Mucosa of descending colon (tissue), 3 donors: ENCODE measurements around the gene PCDHGA7. TPM values are rescaled to one million over a fixed set of nuclear protein-coding genes. Genes with fewer than 3 reads are reported as not detected.
A peak's percentile ranks its signal among the peaks of the same experiment; 100 is the strongest.

ENCODE experiments used
- ATAC-seq: fragments of 200-7000 bp; cut with Tn5 transposase; one replicate; pipeline ENCODE4 v1.9.1; 2020; ENCODE audit warnings: mild to moderate bottlenecking, moderate library complexity
- DNase-seq, 3 donors: peaks; one replicate each; pipeline ENCODE4 v3.0.0-alpha.2; 2020
- H3K36me3 ChIP-seq: fragments of 200-600 bp; one replicate; pipeline ENCODE4 v1.8.0; 2021; ENCODE audit warnings: low read depth, mild to moderate bottlenecking
- H3K4me1 ChIP-seq: fragments of 200-600 bp; one replicate; pipeline ENCODE4 v1.8.0; 2021; ENCODE audit warnings: low read depth, mild to moderate bottlenecking
- H3K4me3 ChIP-seq: fragments of 200-600 bp; one replicate; pipeline ENCODE4 v1.8.0; 2021; ENCODE audit warnings: mild to moderate bottlenecking
- H3K9me3 ChIP-seq: fragments of 200-600 bp; one replicate; pipeline ENCODE4 v1.8.0; 2021; ENCODE audit warnings: mild to moderate bottlenecking
- CTCF ChIP-seq: fragments of 200-600 bp; IDR thresholded peaks from one replicate; pipeline ENCODE4 v1.8.0; 2022; ENCODE audit warnings: antibody characterized with exemption, mild to moderate bottlenecking
- intact Hi-C, 2 donors: fragments of 100-400 bp; cut with DNase I in 1 of 2; cut with micrococcal nuclease in 1 of 2; formaldehyde crosslinking; loops; one replicate each; pipeline versions ENCODE4 v1.11.0 to v1.11.1; 2022; cut with DNase I, micrococcal nuclease
- total RNA-seq, 3 donors: library from RNA; stranded (reverse); fragmentation: NEBNext Ultra II Directional in 2 of 3; extraction: Animal tissue kit (Norgen Biotek cat#: 25700) in 2 of 3; gene quantifications; one replicate each; pipeline versions ENCODE4 v1.2.1 to v1.2.4, GENCODE V29; 2021 to 2023
- donor health status: DM: no; HTN: no; CAD: no; lungs with moderate emphysema.
- donor health status: DM: no; HTN: no; CAD: no.
- donor health status: DM: no; HTN: yes; CAD: no.

PCDHGA7 gene
- total RNA-seq, 3 donors from 2014 or later = 1.0 to 5.6 (median 1.7) TPM

GRCh38 chr5:141355641-141356040, 26.9 kb upstream of the PCDHGA7 start:
- no peak for TF ChIP-seq CTCF
- DNase-seq = no peak
- intact Hi-C loops = no loop called here
- H3K9me3 ChIP-seq = peaks cover 42% of the 10 kb centered on the region
- H3K36me3 ChIP-seq = no peaks in the 10 kb centered on the region
- no peaks in the 10 kb centered on the region for H3K4me1 ChIP-seq
- H3K4me3 ChIP-seq = no peak overlapping the region
- ATAC-seq = no peak

- H3K36me3 ChIP-seq = no peaks in the 10 kb centered on the region
- TF ChIP-seq CTCF = no peak
- no peaks in the 10 kb centered on the region for H3K4me1 ChIP-seq
- H3K9me3 ChIP-seq = peaks cover 47% of the 10 kb centered on the region
- no peak for DNase-seq
- no peak for ATAC-seq
- H3K4me3 ChIP-seq = no peak overlapping the region
- intact Hi-C loops = no loop called here
Measured at GRCh38 chr5:141356133-141356532, 26.4 kb upstream of the PCDHGA7 start.

- no peak for ATAC-seq
- peaks cover 47% of the 10 kb centered on the region for H3K9me3 ChIP-seq
- intact Hi-C loops = no loop called here
- no peak for DNase-seq
- no peak for TF ChIP-seq CTCF
- no peaks in the 10 kb centered on the region for H3K36me3 ChIP-seq
- H3K4me1 ChIP-seq = no peaks in the 10 kb centered on the region
- no peak overlapping the region for H3K4me3 ChIP-seq
Measured at GRCh38 chr5:141356950-141357349, 25.6 kb upstream of the PCDHGA7 start.

- Histone ChIP-seq H3K4me3 (no peak within 1 kb of the TSS), H3K4me1 (no peaks in the 10 kb centered on the region), H3K9me3 (peaks cover 56% of the 10 kb centered on the region), H3K36me3 (no peaks in the 10 kb centered on the region)
- DNase-seq (no peak), ATAC-seq (peak; percentile 33)
- TF ChIP-seq CTCF = no peak
- intact Hi-C loops = no loop called here
Measured at GRCh38 chr5:141359790-141360426, 22.6 kb upstream of the PCDHGA7 start, which contains the start of gene PCDHGB2. PCDHGB2 (plus strand) TSS chr5:141359994; CDS start chr5:141360136, 142 bp downstream.

- no peak for TF ChIP-seq CTCF
- DNase-seq = no peak
- H3K9me3 ChIP-seq = peaks cover 56% of the 10 kb centered on the region
- no peak overlapping the region for H3K4me3 ChIP-seq
- H3K4me1 ChIP-seq = no peaks in the 10 kb centered on the region
- intact Hi-C loops = no loop called here
- no peaks in the 10 kb centered on the region for H3K36me3 ChIP-seq
- ATAC-seq = no peak
Measured at GRCh38 chr5:141360685-141361084, 21.9 kb upstream of the PCDHGA7 start.

- no peak for DNase-seq
- no peak for ATAC-seq
- H3K4me3 ChIP-seq = no peak overlapping the region
- peaks cover 68% of the 10 kb centered on the region for H3K9me3 ChIP-seq
- H3K4me1 ChIP-seq = no peaks in the 10 kb centered on the region
- TF ChIP-seq CTCF = no peak
- intact Hi-C loops = no loop called here
- H3K36me3 ChIP-seq = no peaks in the 10 kb centered on the region
Measured at GRCh38 chr5:141362719-141363118, 19.8 kb upstream of the PCDHGA7 start.
